HepG2 (cell line): ENCODE measurements around the gene ZNF322. TPM values are rescaled to one million over a fixed set of nuclear protein-coding genes. Genes with fewer than 3 reads are reported as not detected.

Experiments
- ATAC-seq: fragments of 200-7000 bp; cut with Tn5 transposase; 3 replicates; pipeline ENCODE4 v1.9.1; 2020; ENCODE audit warnings: mild to moderate bottlenecking, moderate library complexity
- BruUV-seq: library from RNA; stranded (reverse); fragments of 400-500 nt; replicated peaks from 2 replicates; lab custom pipeline; 2021; lab: Mats Ljungman, UMichigan
- CTCF ChIA-PET: fragments of 300-600 bp; formaldehyde crosslinking; extraction: SDS; loops from one replicate; lab custom pipeline; 2021; ENCODE audit warnings: low total read pairs, inconsistent platforms, low intra/inter-chr PET ratio; lab: Yijun Ruan, JAX
- POLR2A ChIA-PET: fragments of 350-600 bp; sonication (Branson Sonifier 250); formaldehyde crosslinking; loops from one replicate; lab custom pipeline; 2020; ENCODE audit warnings: antibody characterized with exemption, inconsistent platforms; lab: Yijun Ruan, JAX
- DNase-seq: peaks from one replicate; pipeline ENCODE4 v3.0.0-alpha.2; 2015; ENCODE audit warnings: low spot score
- FAIRE-seq: peaks from 3 replicates; lab custom pipeline; 2011; peaks lifted over from hg19 to GRCh38; lab: Jason Lieb, UNC
- H2AFZ ChIP-seq: one replicate; pipeline ENCODE4 v1.6.1; 2011; ENCODE audit warnings: low read length, inconsistent platforms
- H3K27ac ChIP-seq: fragments of 300-600 bp; 3 replicates; pipeline ENCODE4 v1.8.0; 2011; ENCODE audit warnings: mixed run types, mild to moderate bottlenecking, mixed read lengths, low read length, inconsistent platforms; ENCODE audit not compliant: insufficient read depth; ENCODE audit errors: extremely low read length
- H3K27me3 ChIP-seq, 2 experiments: fragments of 200-600 bp in 1 of 2; 2 replicates in 1 of 2; 3 replicates in 1 of 2; pipeline versions ENCODE4 v1.6.0 to v1.8.0; 2011; ENCODE audit warnings: low read length in 2 of 2, mild to moderate bottlenecking in 2 of 2, moderate library complexity in 2 of 2, inconsistent platforms in 1 of 2; ENCODE audit not compliant: insufficient read depth in 2 of 2, control insufficient read depth in 1 of 2
- H3K36me3 ChIP-seq, 2 experiments: fragments of 200-600 bp in 1 of 2; replicated peaks in 1 of 2; 2 replicates in 1 of 2; 3 replicates in 1 of 2; pipeline versions ENCODE4 v1.5.1 to v1.8.0; 2011; ENCODE audit warnings: low read length in 2 of 2, inconsistent platforms in 1 of 2; ENCODE audit not compliant: insufficient read depth in 2 of 2, control insufficient read depth in 1 of 2
- H3K4me1 ChIP-seq: 2 replicates; pipeline ENCODE4 v1.5.1; 2012; ENCODE audit warnings: low read length, inconsistent platforms; ENCODE audit not compliant: insufficient read depth
- H3K4me2 ChIP-seq: 2 replicates; pipeline ENCODE4 v1.6.0; 2011; ENCODE audit warnings: low read depth, low read length, inconsistent platforms
- H3K4me3 ChIP-seq, 3 experiments: fragments of 200-600 bp in 1 of 3; sonication (generic), shearing (Covaris generic) in 1 of 3; replicated peaks in 1 of 3; 2 replicates each; pipeline ENCODE4 v1.5.1; 2011 to 2016; ENCODE audit warnings: low read length in 3 of 3, inconsistent platforms in 2 of 3, low read depth in 2 of 3, mild to moderate bottlenecking in 2 of 3, control low read depth in 1 of 3, mixed read lengths in 1 of 3; ENCODE audit not compliant: insufficient read depth in 1 of 3
- H3K79me2 ChIP-seq: one replicate; pipeline ENCODE4 v1.6.1; 2011; ENCODE audit warnings: low read length, inconsistent platforms; ENCODE audit not compliant: insufficient read depth
- H3K9ac ChIP-seq: 2 replicates; pipeline ENCODE4 v1.6.0; 2011; ENCODE audit warnings: mild to moderate bottlenecking, low read depth, low read length, inconsistent platforms; ENCODE audit not compliant: insufficient read depth
- H3K9me3 ChIP-seq: 2 replicates; pipeline ENCODE4 v1.5.1; 2012; ENCODE audit warnings: mild to moderate bottlenecking, low read length
- H4K20me1 ChIP-seq: 2 replicates; pipeline ENCODE4 v1.6.0; 2011; ENCODE audit warnings: inconsistent platforms, mild to moderate bottlenecking, low read length, moderate library complexity; ENCODE audit not compliant: insufficient read depth
- ATF7-NPFF ChIP-seq: sonication (generic); formaldehyde crosslinking; IDR thresholded peaks from 2 replicates; pipeline ENCODE4 v1.8.1; 2023; ENCODE audit warnings: mild to moderate bottlenecking, low read depth, missing genetic modification reagents, moderate library complexity
- DZIP1 ChIP-seq: sonication (generic); formaldehyde crosslinking; IDR thresholded peaks from 2 replicates; pipeline ENCODE4 v1.5.0; 2020; ENCODE audit warnings: mild to moderate bottlenecking, missing genetic modification reagents
- EED ChIP-seq: sonication (generic); formaldehyde crosslinking; IDR thresholded peaks from 2 replicates; pipeline ENCODE4 v1.5.0; 2020; ENCODE audit warnings: mild to moderate bottlenecking, missing genetic modification reagents
- MAFF ChIP-seq: IDR thresholded peaks from 2 replicates; pipeline ENCODE4 v1.6.1; 2011; ENCODE audit warnings: low read depth, low read length, improper control_type of control experiment
- MAFK ChIP-seq, 2 experiments: IDR thresholded peaks in 1 of 2; conservative IDR thresholded peaks in 1 of 2; 2 replicates each; pipeline ENCODE4 v1.6.1; 2011; ENCODE audit warnings: improper control_type of control experiment in 2 of 2, low read length in 2 of 2
- NFRKB ChIP-seq: fragments of 450-650 bp; IDR thresholded peaks from 2 replicates; pipeline ENCODE4 v1.6.1; 2017
- NR2F6 ChIP-seq, 2 experiments: IDR thresholded peaks; 2 replicates each; pipeline ENCODE4 v1.6.1; 2016; ENCODE audit warnings: antibody characterized with exemption in 1 of 2, mild to moderate bottlenecking in 1 of 2
- ZBTB1 ChIP-seq: sonication (generic); formaldehyde crosslinking; IDR thresholded peaks from 2 replicates; pipeline ENCODE4 v1.4.0; 2020; ENCODE audit warnings: missing genetic modification reagents, borderline replicate concordance
- ZBTB14 ChIP-seq: sonication (generic); formaldehyde crosslinking; IDR thresholded peaks from 2 replicates; pipeline ENCODE4 v1.4.0; 2020; ENCODE audit warnings: missing genetic modification reagents
- ZBTB25 ChIP-seq: IDR thresholded peaks from 2 replicates; pipeline ENCODE4 v1.6.1; 2018; ENCODE audit warnings: missing genetic modification reagents
- ZFY ChIP-seq: sonication (generic); formaldehyde crosslinking; IDR thresholded peaks from 2 replicates; pipeline ENCODE4 v1.4.0; 2020; ENCODE audit warnings: missing genetic modification reagents
- ZSCAN12 ChIP-seq: sonication (generic); formaldehyde crosslinking; IDR thresholded peaks from 2 replicates; pipeline ENCODE4 v1.9.0; 2021; ENCODE audit warnings: mild to moderate bottlenecking, missing genetic modification reagents
- ZSCAN5A ChIP-seq: sonication (generic); formaldehyde crosslinking; IDR thresholded peaks from 2 replicates; pipeline ENCODE4 v1.8.0; 2022; ENCODE audit warnings: mild to moderate bottlenecking, missing genetic modification reagents, borderline replicate concordance
- WGBS: methylation state at CpG from one replicate; pipeline ENCODE4 v1.1.6; 2017; ENCODE audit warnings: low lambda C conversion rate; 5-methylcytosine and 5-hydroxymethylcytosine counted together
- in situ Hi-C: cut with HindIII; loops from 2 replicates; pipeline ENCODE4 v1.10.0; 2017; ENCODE audit warnings: low pct_unique_long_range_greater_than_20kb; ENCODE audit not compliant: extremely low pct_ligation_motif_present
- intact Hi-C: fragments of 100-400 bp; cut with micrococcal nuclease; formaldehyde crosslinking; loops from one replicate; pipeline ENCODE4 v1.10.0; 2022; ENCODE audit not compliant: unreplicated experiment
- polyA plus RNA-seq, 8 experiments: library from polyadenylated mRNA; depleted of rRNA in 3 of 8; stranded (reverse) in 7 of 8; unstranded in 1 of 8; fragments of >200 nt; fragmentation: Illumina TruSeq in 4 of 8; extraction: Trizol in 4 of 8; gene quantifications; 2 replicates each; pipeline versions ENCODE4 v1.2.1 to v1.2.3, GENCODE V29; 2011 to 2016; ENCODE audit warnings: low read depth in 4 of 8, missing spikeins in 1 of 8, mixed read lengths in 1 of 8; ENCODE audit not compliant: insufficient read depth in 1 of 8
- total RNA-seq, 5 experiments: library from RNA; depleted of rRNA; stranded (reverse); fragments of >200 nt; fragmentation: Illumina TruSeq; extraction: Trizol; gene quantifications; 2 replicates each; pipeline ENCODE4 v1.2.3, GENCODE V29; 2016; ENCODE audit warnings: low read depth in 1 of 5

The ZNF322 gene
- total and polyA plus RNA-seq, 2 of the 13 experiments (the other 11 are each of a cell fraction or from before 2014, with no cell fraction given): 8.3 to 22.8 TPM

GRCh38 chr6:26599134-26599533, 60.4 kb downstream of the ZNF322 start:
- Histone ChIP-seq H3K4me1 (peaks cover 22% of the 10 kb centered on the region), H4K20me1 (no peaks in the 10 kb centered on the region), H3K4me2 (no peak overlapping the region), H3K9me3 (no peaks in the 10 kb centered on the region), H3K36me3 (peaks cover 4 to 19% of the 10 kb centered on the region in 2 experiments), H3K27ac (no peak overlapping the region), H3K4me3 (no peak overlapping the region), H3K9ac (no peak overlapping the region), H3K27me3 (no peaks in the 10 kb centered on the region; a peak in 1 of 5 replicates), H3K79me2 (peaks cover 15% of the 10 kb centered on the region), H2AFZ (no peak overlapping the region)
- 94% methylated on average over 1 of the region's 1 CpG for WGBS
- intact Hi-C loops: no loop called here
- no TSS peak for BruUV-seq
- in situ Hi-C loops: no loop called here
- DNase-seq (no peak), ATAC-seq (no peak), FAIRE-seq (no peak)
- CTCF ChIA-PET: no interaction called here
- no peak for TF ChIP-seq ZSCAN12 (CRISPR knock-in tag)
- peak; percentile 46; the same call in 1 of the 2 replicates for TF ChIP-seq MAFF
- no peak for TF ChIP-seq NR2F6 (IDR thresholded peaks at IDR 0.05)
- TF ChIP-seq NR2F6 (CRISPR knock-in tag; IDR thresholded peaks at IDR 0.05): no peak
- no peak for TF ChIP-seq ZBTB14 (CRISPR knock-in tag)
- TF ChIP-seq DZIP1 (CRISPR knock-in tag): no peak
- TF ChIP-seq ZSCAN5A (CRISPR knock-in tag): no peak
- TF ChIP-seq NFRKB: no peak
- TF ChIP-seq MAFK (conservative IDR thresholded peaks at IDR 0.05 in 1 of 2, IDR thresholded peaks at IDR 0.05 in 1 of 2; ENCODE audit: low read length in 2 of 2): peak; percentile 56 to 71
- no peak for TF ChIP-seq ZBTB25 (CRISPR knock-in tag)
- TF ChIP-seq ZFY (CRISPR knock-in tag): no peak
- no peak for TF ChIP-seq ZBTB1 (CRISPR knock-in tag)
- TF ChIP-seq EED (CRISPR knock-in tag): no peak
- TF ChIP-seq ATF7-NPFF (CRISPR knock-in tag): no peak
- POLR2A ChIA-PET: no interaction called here
